ENCODE results near the gene PRR11. TPM values are rescaled to one million over a fixed set of nuclear protein-coding genes. Genes with fewer than 3 reads are reported as not detected.
"Not testable (repeated sequence)": the region's sequence is repeated elsewhere in the genome, so short reads cannot be mapped to it uniquely, and the experiment has no call there.

PRR11 gene
- total RNA-seq, 2 donors from 2014 or later, result 10.8 to 34.0 TPM

DNA sequence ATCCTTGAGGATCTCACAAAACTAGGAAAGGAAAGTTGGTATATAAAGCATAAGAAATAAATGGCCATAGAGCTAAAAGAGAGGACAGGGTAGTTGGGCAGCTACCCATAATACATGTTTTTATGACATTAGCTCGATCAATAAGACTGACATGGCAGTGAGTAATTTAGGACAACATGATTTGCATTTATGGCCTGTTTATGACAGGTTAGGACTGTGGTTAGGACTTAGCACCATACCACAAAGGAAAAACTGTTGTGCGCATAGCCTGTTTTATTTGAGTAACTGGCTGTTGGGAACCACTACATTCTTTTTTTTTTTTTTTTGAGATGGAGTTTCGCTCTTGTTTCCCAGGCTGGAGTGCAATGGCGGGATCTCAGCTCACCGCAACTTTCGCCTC, 30.9 kb upstream of the PRR11 start:
- H3K9ac ChIP-seq (ENCODE audit: low read depth in 2 of 2, low read length in 2 of 2), result no peak overlapping the region
- H3K27ac ChIP-seq, result no peak overlapping the region
- no peaks in the 10 kb centered on the region for H3K27me3 ChIP-seq
- no peak overlapping the region for H3K4me3 ChIP-seq
- intact Hi-C loops (cut with DNase I), result no loop called here
- H3K4me1 ChIP-seq, result no peaks in the 10 kb centered on the region
- H3K9me3 ChIP-seq, result no peaks in the 10 kb centered on the region
- DNase-seq, result no peak
- H3K36me3 ChIP-seq, result no peaks in the 10 kb centered on the region
- no peak for TF ChIP-seq CTCF (IDR thresholded peaks at IDR 0.05)

- intact Hi-C loops (cut with DNase I), result no loop called here
- Histone ChIP-seq H3K27ac (no peak overlapping the region), H3K9me3 (no peaks in the 10 kb centered on the region), H3K4me1 (no peaks in the 10 kb centered on the region), H3K36me3 (no peaks in the 10 kb centered on the region), H3K9ac (ENCODE audit: low read depth in 2 of 2, low read length in 2 of 2) (no peak overlapping the region), H3K27me3 (no peaks in the 10 kb centered on the region), H3K4me3 (no peak overlapping the region)
- no peak for TF ChIP-seq CTCF (IDR thresholded peaks at IDR 0.05)
- no peak for DNase-seq
Observed at GRCh38 chr17:59126809-59127417, 28.6 kb upstream of the PRR11 start.

GRCh38 chr17:59129814-59130213, 25.7 kb upstream of the PRR11 start:
- no peak overlapping the region for H3K27ac ChIP-seq
- H3K9ac ChIP-seq (ENCODE audit: low read depth in 2 of 2, low read length in 2 of 2), result no peak overlapping the region
- H3K36me3 ChIP-seq, result no peaks in the 10 kb centered on the region
- DNase-seq, result no peak
- TF ChIP-seq CTCF (IDR thresholded peaks at IDR 0.05), result no peak
- H3K4me3 ChIP-seq, result no peak overlapping the region
- intact Hi-C loops (cut with DNase I), result no loop called here
- H3K4me1 ChIP-seq, result no peaks in the 10 kb centered on the region
- no peaks in the 10 kb centered on the region for H3K9me3 ChIP-seq
- no peaks in the 10 kb centered on the region for H3K27me3 ChIP-seq

DNA sequence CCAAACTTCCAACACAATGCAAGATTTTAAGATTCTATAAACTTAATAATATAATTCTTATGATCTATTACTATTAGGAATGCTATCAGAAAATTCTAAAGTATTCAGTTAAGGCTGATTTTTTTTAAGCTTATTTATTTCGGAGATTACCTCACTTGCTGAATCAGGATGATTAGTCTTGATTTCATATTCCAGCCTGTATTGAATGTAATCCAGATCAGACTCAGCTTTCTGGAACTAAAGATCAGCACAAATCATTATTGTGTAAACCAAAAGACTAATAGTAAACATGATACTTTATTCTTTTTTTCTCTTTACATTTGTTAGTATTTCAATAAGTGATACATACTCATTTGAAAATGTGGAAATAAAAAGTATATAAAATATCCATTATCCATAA, 24.4 kb upstream of the PRR11 start:
- Histone ChIP-seq H3K27ac (no peak overlapping the region), H3K9me3 (no peaks in the 10 kb centered on the region), H3K36me3 (no peaks in the 10 kb centered on the region), H3K9ac (ENCODE audit: low read depth in 2 of 2, low read length in 2 of 2) (no peak overlapping the region), H3K27me3 (no peaks in the 10 kb centered on the region), H3K4me1 (no peaks in the 10 kb centered on the region), H3K4me3 (no peak overlapping the region)
- TF ChIP-seq CTCF (IDR thresholded peaks at IDR 0.05), result no peak
- intact Hi-C loops (cut with DNase I), result no loop called here
- no peak for DNase-seq

DNA sequence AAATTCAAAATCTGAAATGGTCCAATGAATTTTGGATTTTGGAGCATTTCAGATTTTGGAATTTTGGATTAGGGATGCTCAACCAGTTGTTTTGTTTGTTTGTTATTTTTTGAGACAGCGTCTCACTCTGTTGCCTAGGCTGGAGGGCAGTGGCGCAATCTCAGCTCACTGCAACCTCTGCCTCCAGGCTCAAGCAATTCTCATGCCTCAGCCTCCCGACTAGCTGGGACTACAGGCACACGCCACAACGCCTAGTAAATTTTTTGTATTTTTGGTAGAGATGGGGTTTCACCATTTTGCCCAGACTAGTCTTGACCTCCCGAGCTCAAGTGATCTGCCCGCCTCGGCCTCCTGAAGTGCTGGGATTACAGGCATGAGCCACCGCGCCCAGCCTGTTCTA, 17.2 kb upstream of the PRR11 start:
- H3K27ac ChIP-seq; H3K4me1 ChIP-seq; H3K36me3 ChIP-seq; H3K9me3 ChIP-seq; H3K27me3 ChIP-seq; H3K4me3 ChIP-seq; intact Hi-C loops (cut with DNase I); H3K9ac ChIP-seq (ENCODE audit: low read depth in 2 of 2, low read length in 2 of 2); DNase-seq: not testable (repeated sequence)

- TF ChIP-seq CTCF (IDR thresholded peaks at IDR 0.05), result no peak
- Histone ChIP-seq H3K36me3 (no peaks in the 10 kb centered on the region), H3K9ac (ENCODE audit: low read depth in 2 of 2, low read length in 2 of 2) (no peak overlapping the region), H3K27ac (no peak overlapping the region), H3K4me3 (no peak overlapping the region), H3K4me1 (no peaks in the 10 kb centered on the region), H3K27me3 (no peaks in the 10 kb centered on the region), H3K9me3 (no peaks in the 10 kb centered on the region)
- no peak for DNase-seq
- intact Hi-C loops (cut with DNase I), result no loop called here
Observed at GRCh38 chr17:59139939-59140338, 15.6 kb upstream of the PRR11 start.

Measured in colonic mucosa (tissue), 4 donors.